ENCODE results near the gene SPNS2. TPM values are rescaled to one million over a fixed set of nuclear protein-coding genes. Genes with fewer than 3 reads are reported as not detected.

Gene SPNS2
- total RNA-seq, 2 donors from 2014 or later, result 19.2 to 58.0 TPM

DNA sequence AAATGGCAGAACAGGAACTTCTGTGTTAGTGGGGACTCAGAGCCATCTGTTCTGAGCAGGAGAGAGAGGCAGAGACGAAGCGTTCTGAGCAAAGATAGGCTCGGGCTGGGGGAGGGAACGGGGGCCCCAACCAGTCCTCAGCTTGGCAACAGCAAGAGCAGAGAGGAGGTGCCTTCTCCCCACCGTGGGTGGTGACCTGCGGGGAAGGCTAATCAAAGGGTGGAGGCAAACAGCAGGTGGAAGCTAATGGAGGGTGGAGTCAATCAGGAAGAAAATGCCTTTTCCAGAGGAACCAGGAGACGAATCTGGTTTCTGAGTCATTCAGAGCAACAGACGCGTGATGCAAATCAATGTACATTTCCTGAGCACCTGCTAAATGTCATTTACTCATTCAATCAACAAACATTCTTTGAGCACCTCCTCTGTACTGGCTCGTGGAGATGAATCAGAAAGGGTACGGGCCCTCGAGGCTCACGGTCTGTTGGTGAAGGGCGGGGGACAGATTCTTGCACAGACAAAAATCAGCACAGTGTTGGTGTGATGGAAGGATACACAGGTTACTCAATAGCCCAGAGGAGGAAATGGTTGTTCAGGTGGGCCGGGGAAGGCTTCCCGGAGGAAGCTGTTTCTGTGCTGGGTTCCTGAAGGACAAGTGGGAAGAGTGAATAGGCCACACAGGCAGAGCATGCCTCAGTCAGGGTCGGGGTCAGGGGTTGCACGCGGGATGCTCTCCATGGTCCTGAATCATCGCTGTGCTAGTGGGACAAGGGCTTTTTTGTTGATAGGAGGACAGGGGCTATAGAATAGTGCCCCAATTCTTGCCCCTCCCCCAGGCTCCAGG, 5.7 kb upstream of the SPNS2 start:
- Histone ChIP-seq H3K4me1 (peaks cover 13% of the 10 kb centered on the region), H3K27ac (peak overlapping the region in 1 of 4 donors; percentile 32), H3K36me3 (replicated peaks in 1 of 2; ENCODE audit: insufficient read depth in 1 of 2, low read depth in 2 of 2) (no peaks in the 10 kb centered on the region), H3K27me3 (no peaks in the 10 kb centered on the region), H3K9me3 (no peaks in the 10 kb centered on the region), H3K4me3 (no peak overlapping the region)
- no peak for ATAC-seq
- peak in 2 of 4 donors; percentile 38 to 56 for DNase-seq
- 49 to 66% methylated on average over 19 to 20 of the region's 20 CpGs for WGBS, 2 donors
- no peak for TF ChIP-seq POLR2A (IDR thresholded peaks at IDR 0.05)
- no peak for TF ChIP-seq CTCF (IDR thresholded peaks at IDR 0.05)
- intact Hi-C loops (cut with DNase I), result no loop called here

DNA sequence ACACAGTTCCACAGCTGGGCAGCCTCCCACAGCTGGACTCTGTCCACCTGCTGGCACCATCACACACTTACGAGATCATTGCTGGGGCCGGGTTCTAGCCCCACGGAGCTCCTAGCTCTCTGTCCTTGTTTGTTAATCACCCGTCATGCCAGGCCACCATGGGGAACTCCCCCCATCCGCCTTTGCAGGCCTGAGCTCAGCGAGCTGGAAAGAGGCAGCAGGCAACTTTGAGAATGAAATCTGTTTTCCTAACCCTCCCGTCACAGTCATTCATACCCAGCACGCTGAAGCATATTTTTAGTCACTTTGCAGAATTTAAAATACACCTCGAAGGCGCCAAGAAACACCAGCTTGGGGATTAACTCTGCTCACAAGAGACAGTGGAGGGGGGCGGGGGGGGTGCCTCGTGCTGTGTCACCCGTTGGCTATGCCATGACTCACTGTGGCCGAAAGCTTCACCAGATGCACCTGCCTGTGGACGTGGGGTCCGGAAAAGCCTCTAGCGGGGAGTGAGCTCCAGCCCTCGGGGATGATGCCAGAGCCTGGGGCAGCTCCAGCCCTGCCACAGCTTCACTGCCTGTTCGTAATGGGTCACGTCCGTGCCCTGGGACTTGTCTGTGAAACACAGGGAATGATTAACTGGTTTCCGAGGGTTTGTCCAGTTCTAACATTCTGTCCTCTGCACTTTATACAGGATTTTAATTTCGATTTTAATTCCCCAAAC, 1.4 kb upstream of the SPNS2 start:
- WGBS, 2 donors, result 53% methylated on average over 22 to 23 of the region's 23 CpGs
- intact Hi-C loops (cut with DNase I), result no loop called here
- DNase-seq (peak in 3 of 4 donors; percentile 65 to 72 (median 67)), ATAC-seq (peak; percentile 56)
- Histone ChIP-seq H3K4me1 (peaks cover 50% of the 10 kb centered on the region), H3K27ac (peak overlapping the region; percentile 74 to 88 (median 80)), H3K4me3 (no peak overlapping the region), H3K27me3 (no peaks in the 10 kb centered on the region), H3K36me3 (replicated peaks in 1 of 2; ENCODE audit: insufficient read depth in 1 of 2, low read depth in 2 of 2) (no peaks in the 10 kb centered on the region), H3K9me3 (no peaks in the 10 kb centered on the region)
- no peak for TF ChIP-seq CTCF (IDR thresholded peaks at IDR 0.05)
- peak in 2 of 3 donors; percentile 49 to 50 for TF ChIP-seq POLR2A (IDR thresholded peaks at IDR 0.05)

DNA sequence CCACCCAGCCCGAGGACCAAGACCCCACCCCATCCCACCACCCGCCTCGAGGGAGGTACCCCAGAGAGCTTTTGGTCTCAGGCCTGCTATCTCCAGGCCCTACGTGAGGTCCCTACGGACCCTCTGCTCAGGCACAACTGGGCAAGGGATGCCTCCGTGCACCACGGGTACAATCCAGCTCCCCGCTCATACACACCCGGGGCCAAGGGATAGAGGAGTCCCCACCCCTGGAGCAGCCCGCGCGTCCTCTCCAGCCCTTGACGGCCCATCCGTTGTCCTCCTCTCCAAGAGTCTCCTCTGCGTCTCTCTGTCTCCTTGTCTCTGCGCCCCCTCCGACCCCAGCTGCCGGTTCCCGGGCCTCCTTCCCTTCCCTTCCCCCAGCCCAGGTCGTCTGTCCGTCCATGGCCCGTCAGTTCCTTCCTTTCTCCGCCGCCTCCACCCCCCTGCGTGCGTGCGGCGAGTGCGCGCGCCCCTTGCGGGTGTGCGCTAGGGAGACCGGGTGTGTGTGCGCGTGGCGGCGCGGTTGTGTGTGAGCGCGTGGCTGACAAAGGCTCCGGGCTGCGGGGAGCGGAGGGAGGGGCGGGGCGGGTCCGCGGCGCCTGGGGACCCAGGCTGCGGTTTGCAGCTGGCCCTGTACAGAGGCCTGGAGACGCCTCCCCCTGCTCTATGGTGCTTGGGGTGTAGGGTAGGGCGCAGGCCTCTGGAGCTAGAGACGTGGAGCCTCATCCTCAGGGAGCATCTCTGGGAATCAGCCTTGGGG, 930 bp downstream of the SPNS2 start:
- Histone ChIP-seq H3K36me3 (replicated peaks in 1 of 2; ENCODE audit: insufficient read depth in 1 of 2, low read depth in 2 of 2) (no peaks in the 10 kb centered on the region), H3K27me3 (no peaks in the 10 kb centered on the region), H3K4me1 (peaks cover 69% of the 10 kb centered on the region), H3K4me3 (peak overlapping the region in 1 of 2 donors; percentile 32), H3K27ac (peak overlapping the region; percentile 1 to 88 (median 54)), H3K9me3 (no peaks in the 10 kb centered on the region)
- peak in 2 of 4 donors; percentile 30 to 34 for DNase-seq
- TF ChIP-seq CTCF (IDR thresholded peaks at IDR 0.05), result no peak
- peak in 2 of 3 donors; percentile 19 for TF ChIP-seq POLR2A (IDR thresholded peaks at IDR 0.05)
- ATAC-seq, result peak; percentile 9
- intact Hi-C loops (cut with DNase I), result no loop called here
- WGBS, 2 donors, result 1% methylated on average over 23 to 35 of the region's 53 CpGs

DNA sequence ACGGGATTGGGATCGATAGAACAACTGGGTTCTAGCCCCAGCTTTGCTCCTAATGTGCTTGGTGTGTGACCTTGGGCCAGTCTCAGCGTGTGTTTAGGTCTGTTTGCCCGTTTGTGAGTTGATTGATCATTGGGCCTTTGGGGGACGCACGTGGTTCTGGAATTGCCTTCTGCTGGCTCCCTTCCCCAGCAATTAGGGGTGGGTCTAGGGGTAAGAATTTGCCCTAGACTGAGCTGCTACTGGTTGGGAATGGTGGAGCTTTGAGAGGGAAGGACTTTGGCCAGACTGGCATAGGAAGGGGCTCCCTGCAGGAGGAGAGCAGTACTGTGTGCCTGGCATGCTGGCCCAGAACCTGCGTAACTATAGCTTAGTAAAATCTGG, 1.5 kb downstream of the SPNS2 start:
- Histone ChIP-seq H3K27me3 (no peaks in the 10 kb centered on the region), H3K27ac (peak overlapping the region; percentile 1 to 88 (median 54)), H3K4me1 (peaks cover 71% of the 10 kb centered on the region), H3K4me3 (peak overlapping the region in 1 of 2 donors; percentile 32), H3K36me3 (replicated peaks in 1 of 2; ENCODE audit: insufficient read depth in 1 of 2, low read depth in 2 of 2) (no peaks in the 10 kb centered on the region), H3K9me3 (no peaks in the 10 kb centered on the region)
- ATAC-seq (peak; percentile 12), DNase-seq (peak in 2 of 4 donors; percentile 39 to 40)
- no peak for TF ChIP-seq POLR2A (IDR thresholded peaks at IDR 0.05)
- peak in 3 of 7 experiments; percentile 11 to 31 (median 31) for TF ChIP-seq CTCF (IDR thresholded peaks at IDR 0.05)
- WGBS, 2 donors, result 0 to 11% methylated on average over 3 to 7 of the region's 7 CpGs
- intact Hi-C loops (cut with DNase I), result no loop called here

Data from body of pancreas (tissue), 4 donors.